DMS 273 (cell line): Measurements from ENCODE around the gene TMED3.
A peak's percentile ranks its signal among the peaks of the same experiment; 100 is the strongest.
"Not testable (repeated sequence)": the region's sequence is repeated elsewhere in the genome, so short reads cannot be mapped to it uniquely, and the experiment has no call there.

ENCODE experiments used
- DNase-seq: peaks from one replicate; lab custom pipeline; 2025; ENCODE audit not compliant: unreplicated experiment; lab: John Stamatoyannopoulos, UW

The TMED3 gene

GRCh38 chr15:79315623-79316328, 4.9 kb downstream of the TMED3 start:
- no peak for DNase-seq

GRCh38 chr15:79316864-79317263, 6.0 kb downstream of the TMED3 start:
- no peak for DNase-seq

- not testable (repeated sequence) for DNase-seq
These were observed 9.1 kb downstream of the TMED3 start for GRCh38 chr15:79319973-79320372.

- DNase-seq = no peak
These were observed 11.0 kb downstream of the TMED3 start for GRCh38 chr15:79321876-79322275.

- DNase-seq = no peak
These were observed 11.4 kb downstream of the TMED3 start for GRCh38 chr15:79322306-79322705.

GRCh38 chr15:79322945-79323344, 12.0 kb downstream of the TMED3 start:
- no peak for DNase-seq

- DNase-seq = no peak
These were observed 18.3 kb downstream of the TMED3 start for GRCh38 chr15:79329171-79329611.

GRCh38 chr15:79332824-79333510, 22.1 kb downstream of the TMED3 start:
- DNase-seq = no peak

- no peak for DNase-seq
These were observed 26.7 kb downstream of the TMED3 start for GRCh38 chr15:79337591-79337990.

GRCh38 chr15:79339588-79340314, 28.8 kb downstream of the TMED3 start:
- peak; percentile 29 for DNase-seq

GRCh38 chr15:79340315-79340602, 29.3 kb downstream of the TMED3 start:
- no peak for DNase-seq

GRCh38 chr15:79341396-79341795, 30.5 kb downstream of the TMED3 start:
- DNase-seq = no peak

GRCh38 chr15:79349525-79349924, 38.6 kb downstream of the TMED3 start:
- DNase-seq = peak; percentile 18

GRCh38 chr15:79352206-79352605, 41.3 kb downstream of the TMED3 start:
- no peak for DNase-seq

GRCh38 chr15:79357566-79357965, 46.7 kb downstream of the TMED3 start:
- DNase-seq = no peak

- DNase-seq = no peak
These were observed 47.2 kb downstream of the TMED3 start for GRCh38 chr15:79358069-79358468.

- no peak for DNase-seq
These were observed 53.8 kb downstream of the TMED3 start for GRCh38 chr15:79364571-79365240.

- peak; percentile 2 for DNase-seq
These were observed 54.9 kb downstream of the TMED3 start for GRCh38 chr15:79365765-79366164.

- no peak for DNase-seq
These were observed 55.8 kb downstream of the TMED3 start for GRCh38 chr15:79366691-79367090.

GRCh38 chr15:79370716-79371115, 59.8 kb downstream of the TMED3 start:
- DNase-seq = no peak

GRCh38 chr15:79371591-79371990, 60.7 kb downstream of the TMED3 start:
- no peak for DNase-seq

- DNase-seq = no peak
These were observed 61.5 kb downstream of the TMED3 start for GRCh38 chr15:79372428-79372827.
